Sigmoid colon (tissue), 4 donors: ENCODE results near the gene KCNAB1.
A peak's percentile ranks its signal among the peaks of the same experiment; 100 is the strongest.

Experiments
- CTCF ChIP-seq, 4 experiments: fragments of 450-650 bp in 3 of 4; fragments of 200-600 bp in 1 of 4; IDR thresholded peaks; one replicate each; pipeline ENCODE4 v1.5.1; 2016 to 2019; ENCODE audit warnings: antibody characterized with exemption in 4 of 4, mild to moderate bottlenecking in 3 of 4, moderate library complexity in 2 of 4
- EP300 ChIP-seq, 4 donors: sonication (generic); formaldehyde crosslinking; IDR thresholded peaks; one replicate each; pipeline ENCODE4 v1.6.1; 2017; ENCODE audit warnings: antibody characterized with exemption in 4 of 4
- POLR2A ChIP-seq, 2 donors: fragments of 450-650 bp; IDR thresholded peaks; one replicate each; pipeline ENCODE4 v1.6.1; 2016; ENCODE audit warnings: antibody characterized with exemption in 2 of 2, mild to moderate bottlenecking in 2 of 2, moderate library complexity in 2 of 2

- TF ChIP-seq EP300 (IDR thresholded peaks at IDR 0.05) (peak in 2 of 4 donors; percentile 56 to 63), CTCF (IDR thresholded peaks at IDR 0.05) (no peak), POLR2A (IDR thresholded peaks at IDR 0.05) (no peak)
Measured at GRCh38 chr3:156483961-156484787, 363.8 kb downstream of the KCNAB1 start.
